ENCODE data around the gene USP50. TPM values are rescaled to one million over a fixed set of nuclear protein-coding genes. Genes with fewer than 3 reads are reported as not detected.

Gene USP50
- total and polyA plus RNA-seq, 4 donors = 0.42 to 0.93 TPM; not detected in 2

GRCh38 chr15:50562735-50563640 is 16.5 kb upstream of the USP50 start:
- Histone ChIP-seq H3K9ac (ENCODE audit: low read depth in 1 of 2, low read length in 2 of 2) (no peak overlapping the region), H3K36me3 (ENCODE audit: control insufficient read depth in 4 of 4, insufficient read depth in 3 of 4, low read depth in 1 of 4, low read length in 3 of 4) (peaks cover 6 to 36% (median 21%) of the 10 kb centered on the region in 4 donors), H3K9me3 (ENCODE audit: control insufficient read depth in 4 of 4, low read length in 3 of 4) (no peaks in the 10 kb centered on the region), H3K27ac (ENCODE audit: low read depth in 1 of 2, low read length in 2 of 2) (no peak overlapping the region), H3K4me1 (ENCODE audit: control insufficient read depth in 4 of 4, insufficient read depth in 4 of 4, low read length in 3 of 4) (no peaks in the 10 kb centered on the region), H3K4me3 (ENCODE audit: low read depth in 1 of 3, low read length in 3 of 3) (no peak overlapping the region), H3K27me3 (ENCODE audit: control insufficient read depth in 4 of 4, insufficient read depth in 4 of 4, low read length in 3 of 4) (no peaks in the 10 kb centered on the region)
- DNase-seq (ENCODE audit: low spot score) = no peak
- WGBS = 93% methylated on average over 4 of the region's 4 CpGs
- no peak for TF ChIP-seq MAX (IDR thresholded peaks at IDR 0.05)
- TF ChIP-seq TAF1 (conservative IDR thresholded peaks at IDR 0.05) = no peak
- no peak for TF ChIP-seq FOXA1 (IDR thresholded peaks at IDR 0.05)
- no peak for TF ChIP-seq NR2F2 (IDR thresholded peaks at IDR 0.05)
- TF ChIP-seq SP1 (IDR thresholded peaks at IDR 0.05) = no peak
- TF ChIP-seq, protein P1, sequence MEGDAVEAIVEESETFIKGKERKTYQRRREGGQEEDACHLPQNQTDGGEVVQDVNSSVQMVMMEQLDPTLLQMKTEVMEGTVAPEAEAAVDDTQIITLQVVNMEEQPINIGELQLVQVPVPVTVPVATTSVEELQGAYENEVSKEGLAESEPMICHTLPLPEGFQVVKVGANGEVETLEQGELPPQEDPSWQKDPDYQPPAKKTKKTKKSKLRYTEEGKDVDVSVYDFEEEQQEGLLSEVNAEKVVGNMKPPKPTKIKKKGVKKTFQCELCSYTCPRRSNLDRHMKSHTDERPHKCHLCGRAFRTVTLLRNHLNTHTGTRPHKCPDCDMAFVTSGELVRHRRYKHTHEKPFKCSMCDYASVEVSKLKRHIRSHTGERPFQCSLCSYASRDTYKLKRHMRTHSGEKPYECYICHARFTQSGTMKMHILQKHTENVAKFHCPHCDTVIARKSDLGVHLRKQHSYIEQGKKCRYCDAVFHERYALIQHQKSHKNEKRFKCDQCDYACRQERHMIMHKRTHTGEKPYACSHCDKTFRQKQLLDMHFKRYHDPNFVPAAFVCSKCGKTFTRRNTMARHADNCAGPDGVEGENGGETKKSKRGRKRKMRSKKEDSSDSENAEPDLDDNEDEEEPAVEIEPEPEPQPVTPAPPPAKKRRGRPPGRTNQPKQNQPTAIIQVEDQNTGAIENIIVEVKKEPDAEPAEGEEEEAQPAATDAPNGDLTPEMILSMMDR (IDR thresholded peaks at IDR 0.05; ENCODE audit: low read depth, low read length, missing input control) = no peak
- TF ChIP-seq HNF4G (IDR thresholded peaks at IDR 0.05) = no peak
- TF ChIP-seq, protein P2, sequence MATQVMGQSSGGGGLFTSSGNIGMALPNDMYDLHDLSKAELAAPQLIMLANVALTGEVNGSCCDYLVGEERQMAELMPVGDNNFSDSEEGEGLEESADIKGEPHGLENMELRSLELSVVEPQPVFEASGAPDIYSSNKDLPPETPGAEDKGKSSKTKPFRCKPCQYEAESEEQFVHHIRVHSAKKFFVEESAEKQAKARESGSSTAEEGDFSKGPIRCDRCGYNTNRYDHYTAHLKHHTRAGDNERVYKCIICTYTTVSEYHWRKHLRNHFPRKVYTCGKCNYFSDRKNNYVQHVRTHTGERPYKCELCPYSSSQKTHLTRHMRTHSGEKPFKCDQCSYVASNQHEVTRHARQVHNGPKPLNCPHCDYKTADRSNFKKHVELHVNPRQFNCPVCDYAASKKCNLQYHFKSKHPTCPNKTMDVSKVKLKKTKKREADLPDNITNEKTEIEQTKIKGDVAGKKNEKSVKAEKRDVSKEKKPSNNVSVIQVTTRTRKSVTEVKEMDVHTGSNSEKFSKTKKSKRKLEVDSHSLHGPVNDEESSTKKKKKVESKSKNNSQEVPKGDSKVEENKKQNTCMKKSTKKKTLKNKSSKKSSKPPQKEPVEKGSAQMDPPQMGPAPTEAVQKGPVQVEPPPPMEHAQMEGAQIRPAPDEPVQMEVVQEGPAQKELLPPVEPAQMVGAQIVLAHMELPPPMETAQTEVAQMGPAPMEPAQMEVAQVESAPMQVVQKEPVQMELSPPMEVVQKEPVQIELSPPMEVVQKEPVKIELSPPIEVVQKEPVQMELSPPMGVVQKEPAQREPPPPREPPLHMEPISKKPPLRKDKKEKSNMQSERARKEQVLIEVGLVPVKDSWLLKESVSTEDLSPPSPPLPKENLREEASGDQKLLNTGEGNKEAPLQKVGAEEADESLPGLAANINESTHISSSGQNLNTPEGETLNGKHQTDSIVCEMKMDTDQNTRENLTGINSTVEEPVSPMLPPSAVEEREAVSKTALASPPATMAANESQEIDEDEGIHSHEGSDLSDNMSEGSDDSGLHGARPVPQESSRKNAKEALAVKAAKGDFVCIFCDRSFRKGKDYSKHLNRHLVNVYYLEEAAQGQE (IDR thresholded peaks at IDR 0.05) = no peak
- TF ChIP-seq JUND (IDR thresholded peaks at IDR 0.05) = no peak
- TF ChIP-seq RAD21 (IDR thresholded peaks at IDR 0.05) = no peak

- DNase-seq (ENCODE audit: low spot score) = no peak
- Histone ChIP-seq H3K27me3 (ENCODE audit: control insufficient read depth in 4 of 4, insufficient read depth in 4 of 4, low read length in 3 of 4) (no peaks in the 10 kb centered on the region), H3K4me3 (ENCODE audit: low read depth in 1 of 3, low read length in 3 of 3) (no peak overlapping the region), H3K27ac (ENCODE audit: low read depth in 1 of 2, low read length in 2 of 2) (no peak overlapping the region), H3K4me1 (ENCODE audit: control insufficient read depth in 4 of 4, insufficient read depth in 4 of 4, low read length in 3 of 4) (no peaks in the 10 kb centered on the region), H3K9me3 (ENCODE audit: control insufficient read depth in 4 of 4, low read length in 3 of 4) (no peaks in the 10 kb centered on the region), H3K36me3 (ENCODE audit: control insufficient read depth in 4 of 4, insufficient read depth in 3 of 4, low read depth in 1 of 4, low read length in 3 of 4) (peaks cover 5 to 24% (median 16%) of the 10 kb centered on the region in 4 donors), H3K9ac (ENCODE audit: low read depth in 1 of 2, low read length in 2 of 2) (no peak overlapping the region)
- TF ChIP-seq, protein P2 (IDR thresholded peaks at IDR 0.05) = no peak
- TF ChIP-seq RAD21 (IDR thresholded peaks at IDR 0.05) (no peak), FOXA1 (IDR thresholded peaks at IDR 0.05) (no peak), TAF1 (conservative IDR thresholded peaks at IDR 0.05) (no peak), HNF4A (conservative IDR thresholded peaks at IDR 0.05) (no peak), SP1 (IDR thresholded peaks at IDR 0.05) (no peak), JUND (IDR thresholded peaks at IDR 0.05) (no peak)
- whole genome bisulfite sequencing = 95% methylated on average over 2 of the region's 2 CpGs
These were observed 11.5 kb upstream of the USP50 start for GRCh38 chr15:50558012-50558411.
